ENCODE measurements around the gene UBL4A.

Gene UBL4A

DNA sequence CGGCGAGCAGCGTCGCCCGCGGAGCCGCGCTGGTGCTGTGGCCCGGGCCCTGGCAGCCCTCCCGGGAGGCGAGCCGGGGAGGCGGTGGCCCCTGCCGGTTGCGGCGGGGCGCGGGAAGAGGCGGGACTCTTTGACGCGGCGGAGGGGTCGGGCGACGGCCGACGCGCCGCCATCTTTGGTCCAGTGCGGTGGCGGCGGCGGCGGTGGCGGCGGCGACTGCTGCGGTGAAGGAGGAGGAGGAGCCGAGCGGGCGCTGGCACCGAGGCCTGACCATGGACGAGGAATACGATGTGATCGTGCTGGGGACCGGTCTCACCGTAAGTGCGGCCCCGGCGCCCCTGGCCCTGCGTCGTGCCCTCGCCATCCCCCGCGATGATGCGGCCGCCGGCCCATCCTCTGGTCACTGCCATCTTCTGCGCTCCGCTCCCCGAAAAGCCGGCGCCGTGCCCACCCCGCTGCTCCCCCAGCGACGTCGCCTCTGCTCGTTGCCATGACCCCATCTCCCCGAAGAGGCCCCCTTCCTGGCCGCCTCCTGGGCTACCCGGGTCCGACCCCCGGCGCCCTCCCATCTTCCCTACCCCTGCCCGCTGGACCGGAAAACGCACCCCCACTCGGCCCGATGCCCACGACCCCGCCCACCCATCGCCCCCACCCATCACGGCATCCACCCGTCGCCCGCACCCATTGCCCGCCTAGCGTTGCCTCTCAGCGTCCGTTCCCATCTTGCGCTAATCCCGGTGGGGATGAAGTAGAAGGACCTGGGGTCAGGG, 49.2 kb downstream of the UBL4A start, which contains the start of gene GDI1:
Gene GDI1 (plus strand): TSS at position 172 of the 770 bp plus-strand sequence. CDS start 101 bp downstream, at position 273.
- no peak for TF ChIP-seq ZNF274 (IDR thresholded peaks at IDR 0.05; ENCODE audit: low read depth, low read length)
- H3K4me3 ChIP-seq (ENCODE audit: low read length) = peak within 1 kb of the TSS; percentile 79

DNA sequence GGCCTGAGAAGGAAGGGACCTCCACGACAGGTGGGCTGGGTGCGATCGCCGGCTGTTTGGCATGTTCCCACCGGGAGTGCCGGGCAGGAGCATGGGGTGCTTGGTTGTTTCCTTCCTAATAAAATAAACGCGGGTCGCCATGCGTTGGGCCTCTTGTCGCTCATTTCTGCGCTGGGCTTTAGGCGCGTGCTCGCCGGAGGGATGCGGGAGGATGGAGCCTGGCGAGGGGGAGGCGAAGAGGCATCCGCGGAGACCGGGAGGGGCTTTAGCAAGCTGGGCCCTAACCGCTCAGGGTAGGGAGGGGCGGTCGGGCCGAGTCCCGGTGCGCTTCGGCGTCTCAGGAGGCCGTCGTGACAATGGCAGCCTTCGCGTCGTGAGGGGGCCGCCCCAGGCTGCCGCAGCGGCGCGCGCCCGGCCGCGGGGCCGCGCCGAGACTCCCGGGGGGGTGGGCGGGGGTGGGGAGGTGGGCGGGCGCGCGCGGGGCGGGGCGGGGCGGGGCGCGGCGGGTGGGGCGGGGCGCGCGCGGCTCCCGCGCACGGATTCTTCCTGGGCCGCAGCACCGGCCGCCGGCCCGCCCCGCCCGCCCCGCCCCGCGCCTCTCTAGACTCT, 49.9 kb downstream of the UBL4A start:
- peak overlapping the region; percentile 79; the same call in 1 of the 2 replicates for H3K4me3 ChIP-seq (ENCODE audit: low read length)
- no peak for TF ChIP-seq ZNF274 (IDR thresholded peaks at IDR 0.05; ENCODE audit: low read depth, low read length)

DNA sequence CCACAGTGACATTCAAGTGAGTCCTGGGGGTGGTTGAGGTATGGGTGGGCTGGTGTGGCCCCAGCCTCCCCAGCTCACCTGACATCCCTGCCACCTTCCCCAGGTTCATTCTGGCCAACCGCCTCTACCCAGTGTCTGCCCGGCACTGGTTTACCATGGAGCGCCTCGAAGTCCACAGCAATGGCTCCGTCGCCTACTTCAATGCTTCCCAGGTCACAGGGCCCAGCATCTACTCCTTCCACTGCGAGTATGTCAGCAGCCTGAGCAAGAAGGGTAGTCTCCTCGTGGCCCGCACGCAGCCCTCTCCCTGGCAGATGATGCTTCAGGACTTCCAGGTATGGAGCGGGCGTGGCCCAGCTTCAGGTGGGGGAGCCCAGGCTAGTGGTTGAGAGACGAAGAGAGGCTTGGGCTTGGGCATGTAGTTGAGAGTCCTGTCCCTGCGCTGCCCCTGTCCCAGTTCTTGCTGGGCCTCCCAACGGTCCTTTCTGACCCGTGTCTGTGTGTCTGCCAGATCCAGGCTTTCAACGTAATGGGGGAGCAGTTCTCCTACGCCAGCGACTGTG, 51.2 kb downstream of the UBL4A start:
- no peak overlapping the region for H3K4me3 ChIP-seq (ENCODE audit: low read length)
- TF ChIP-seq ZNF274 (IDR thresholded peaks at IDR 0.05; ENCODE audit: low read depth, low read length) = no peak

DNA sequence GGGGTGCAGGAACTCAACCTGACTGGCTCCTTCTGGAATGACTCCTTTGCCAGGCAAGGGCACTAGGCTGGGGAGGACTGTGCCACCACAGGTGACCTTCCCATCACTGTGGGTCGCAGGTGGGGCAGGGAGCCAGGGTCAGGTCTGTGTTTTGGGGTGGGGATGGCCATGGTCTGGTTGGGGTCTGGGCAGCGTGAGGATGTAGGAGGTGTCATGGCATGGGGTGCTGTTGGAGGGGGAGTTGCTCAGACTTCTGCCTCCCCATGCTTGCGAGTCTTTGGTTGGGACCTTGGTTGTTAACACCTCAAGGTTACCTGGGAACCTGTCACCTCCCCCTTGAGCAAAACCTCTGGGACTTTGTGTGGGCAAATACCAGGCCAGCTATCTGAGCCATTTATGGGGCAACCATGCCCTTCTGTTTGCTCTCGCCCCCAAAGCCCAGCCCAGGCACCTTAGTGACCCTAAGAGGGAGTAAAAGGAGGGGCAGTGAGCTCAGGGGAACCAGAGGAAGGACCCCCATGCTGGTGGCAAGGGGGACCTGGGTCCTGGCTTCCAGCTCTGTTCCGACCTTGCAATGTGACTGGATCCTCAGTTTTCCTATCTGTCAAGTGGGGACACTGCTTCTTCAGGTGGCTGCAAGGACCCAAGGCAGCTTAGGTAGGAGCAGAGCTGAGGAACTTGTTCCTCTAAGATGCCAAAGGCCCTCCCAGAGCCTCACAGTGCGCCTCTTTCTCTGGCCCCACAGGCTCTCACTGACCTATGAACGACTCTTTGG, 51.8 kb downstream of the UBL4A start:
- no peak overlapping the region for H3K4me3 ChIP-seq (ENCODE audit: low read length)
- no peak for TF ChIP-seq ZNF274 (IDR thresholded peaks at IDR 0.05; ENCODE audit: low read depth, low read length)

Measured in GM08714 (cell line).